Heart left ventricle (tissue), 13 donors: ENCODE results near the gene IER5L.

Experiments used
- CTCF ChIP-seq, 12 donors: fragments of 200-600 bp; sonication (generic) in 4 of 12; IDR thresholded peaks; one replicate each; pipeline versions ENCODE4 v1.5.0 to v1.8.0; 2018 to 2022; ENCODE audit warnings: antibody characterized with exemption in 12 of 12, mild to moderate bottlenecking in 5 of 12
- POLR2A ChIP-seq, 2 donors: fragments of 450-650 bp; IDR thresholded peaks; one replicate each; pipeline ENCODE4 v1.6.1; 2017; ENCODE audit warnings: antibody characterized with exemption in 2 of 2, mild to moderate bottlenecking in 2 of 2, moderate library complexity in 2 of 2
- donor health status: ischemic (EF 13 %, LVEDD 7.1; RV severe dilation, severe dysfunction).
- donor health status: DM: no; HTN: yes; CAD: no.
- donor health status: DM: no; HTN: no; CAD: no.
- donor health status: ischemic (EF 25% LVEDD 6.9; RV normal size, moderate dysfunction).
- donor health status: ischemic (EF 25% LVEDD 5.7; RV mildly dilated, moderate dysfunction).
- donor health status: ischemic (EF 35%, LVEDD 5.7; RV mildly dilated, moderate dysfunction).
- donor health status: nonischemic (EF 11% LVEDD 7.7; RV severe dilation, severe dysfunction).
- donor health status: DM: yes; HTN: yes; CAD: no.
- donor health status: PGD.
- donor health status: ischemic (EF 29% LVEDD 5.4; RV normal size, mild dysfunction).
- donor health status: nonischemic (EF 23%, LVEDD 6.1; RV moderate dilation, normal function).

- TF ChIP-seq CTCF (IDR thresholded peaks at IDR 0.05) (no peak), POLR2A (IDR thresholded peaks at IDR 0.05) (no peak)
Measured at GRCh38 chr9:129126749-129127618, 51.1 kb downstream of the IER5L start.
